ENCODE measurements around the gene ARF4. TPM values are rescaled to one million over a fixed set of nuclear protein-coding genes. Genes with fewer than 3 reads are reported as not detected.

Gene ARF4
- total RNA-seq, 1 experiment from 2014 or later: 112 TPM

DNA sequence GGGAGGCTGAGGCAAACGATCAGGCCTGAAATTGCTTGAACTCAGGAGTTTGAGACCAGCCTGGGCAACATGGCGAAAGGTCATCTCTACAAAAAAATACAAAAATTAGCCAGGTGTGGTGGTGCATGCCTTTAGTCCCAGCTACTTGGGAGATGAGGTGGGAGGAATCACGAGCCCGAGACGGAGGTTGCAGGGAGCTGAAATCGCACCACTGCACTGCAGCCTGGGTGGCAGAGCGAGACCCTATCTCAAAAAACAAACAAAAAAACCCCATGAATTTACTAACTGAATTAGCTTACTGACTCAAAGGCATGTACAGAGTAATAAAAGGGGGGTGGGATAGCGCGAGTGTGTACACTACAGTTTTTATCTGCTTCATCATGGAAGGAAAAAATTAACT is 19.3 kb downstream of the ARF4 start (continued):
- TF ChIP-seq POLR2AphosphoS5 (IDR thresholded peaks at IDR 0.05; ENCODE audit: low read depth, low read length) (no peak), ELF1 (IDR thresholded peaks at IDR 0.05; ENCODE audit: borderline replicate concordance, low read depth) (no peak), EZH2phosphoT487 (IDR thresholded peaks at IDR 0.05; ENCODE audit: borderline replicate concordance) (no peak), POLR2A (IDR thresholded peaks at IDR 0.05; ENCODE audit: borderline replicate concordance, extremely low read depth, insufficient read depth, insufficient read length) (no peak), EGR1 (IDR thresholded peaks at IDR 0.05; ENCODE audit: low read depth) (no peak), ZNF274 (IDR thresholded peaks at IDR 0.05; ENCODE audit: low read depth, low read length) (no peak), SRF (IDR thresholded peaks at IDR 0.05; ENCODE audit: low read depth) (no peak), SP1 (IDR thresholded peaks at IDR 0.05; ENCODE audit: low read depth) (no peak), ZFX (IDR thresholded peaks at IDR 0.05) (no peak)
- TF ChIP-seq, protein P1, sequence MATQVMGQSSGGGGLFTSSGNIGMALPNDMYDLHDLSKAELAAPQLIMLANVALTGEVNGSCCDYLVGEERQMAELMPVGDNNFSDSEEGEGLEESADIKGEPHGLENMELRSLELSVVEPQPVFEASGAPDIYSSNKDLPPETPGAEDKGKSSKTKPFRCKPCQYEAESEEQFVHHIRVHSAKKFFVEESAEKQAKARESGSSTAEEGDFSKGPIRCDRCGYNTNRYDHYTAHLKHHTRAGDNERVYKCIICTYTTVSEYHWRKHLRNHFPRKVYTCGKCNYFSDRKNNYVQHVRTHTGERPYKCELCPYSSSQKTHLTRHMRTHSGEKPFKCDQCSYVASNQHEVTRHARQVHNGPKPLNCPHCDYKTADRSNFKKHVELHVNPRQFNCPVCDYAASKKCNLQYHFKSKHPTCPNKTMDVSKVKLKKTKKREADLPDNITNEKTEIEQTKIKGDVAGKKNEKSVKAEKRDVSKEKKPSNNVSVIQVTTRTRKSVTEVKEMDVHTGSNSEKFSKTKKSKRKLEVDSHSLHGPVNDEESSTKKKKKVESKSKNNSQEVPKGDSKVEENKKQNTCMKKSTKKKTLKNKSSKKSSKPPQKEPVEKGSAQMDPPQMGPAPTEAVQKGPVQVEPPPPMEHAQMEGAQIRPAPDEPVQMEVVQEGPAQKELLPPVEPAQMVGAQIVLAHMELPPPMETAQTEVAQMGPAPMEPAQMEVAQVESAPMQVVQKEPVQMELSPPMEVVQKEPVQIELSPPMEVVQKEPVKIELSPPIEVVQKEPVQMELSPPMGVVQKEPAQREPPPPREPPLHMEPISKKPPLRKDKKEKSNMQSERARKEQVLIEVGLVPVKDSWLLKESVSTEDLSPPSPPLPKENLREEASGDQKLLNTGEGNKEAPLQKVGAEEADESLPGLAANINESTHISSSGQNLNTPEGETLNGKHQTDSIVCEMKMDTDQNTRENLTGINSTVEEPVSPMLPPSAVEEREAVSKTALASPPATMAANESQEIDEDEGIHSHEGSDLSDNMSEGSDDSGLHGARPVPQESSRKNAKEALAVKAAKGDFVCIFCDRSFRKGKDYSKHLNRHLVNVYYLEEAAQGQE (IDR thresholded peaks at IDR 0.05; ENCODE audit: low read depth): no peak

DNA sequence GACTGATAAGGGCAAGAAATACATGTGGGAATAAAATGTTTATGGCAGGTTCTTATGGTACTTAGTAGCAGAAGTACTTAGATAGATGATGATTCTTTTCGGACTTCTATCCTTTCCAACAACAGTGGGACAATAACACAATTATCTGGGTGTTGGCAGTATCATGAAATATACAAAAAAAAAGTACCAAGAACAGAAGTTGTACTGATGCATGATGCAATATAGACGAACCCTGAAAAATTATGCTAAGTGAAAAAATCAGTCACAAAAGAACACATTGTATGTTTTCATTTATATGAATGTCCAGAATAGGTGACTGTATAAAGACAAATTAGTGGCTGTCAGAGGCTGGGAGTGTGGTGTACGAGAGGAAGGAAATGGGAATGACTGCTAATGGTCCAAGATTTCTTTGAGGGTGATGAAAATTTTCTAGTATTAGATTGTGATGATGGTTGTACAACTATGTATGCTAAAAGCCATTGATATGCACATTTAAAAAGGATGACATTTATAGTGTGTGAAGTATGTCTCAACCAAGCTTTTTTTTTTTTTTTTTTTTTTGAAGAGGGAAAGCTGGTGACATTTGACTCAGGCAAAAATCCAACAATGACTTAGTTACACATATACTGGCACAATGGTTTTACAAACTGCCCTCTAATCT is 21.0 kb downstream of the ARF4 start:
- peaks cover 26 to 32% of the 10 kb centered on the region in 2 experiments for H3K36me3 ChIP-seq (ENCODE audit: control insufficient read depth in 1 of 2, insufficient read depth in 2 of 2, low read length in 2 of 2)
- CTCF ChIA-PET: no interaction called here

More for the DNA sequence above, 21.0 kb downstream of the ARF4 start:
- Histone ChIP-seq H3K27ac (ENCODE audit: low read depth, low read length) (no peak overlapping the region), H3K27me3 (ENCODE audit: insufficient read depth, low read length) (no peaks in the 10 kb centered on the region), H2AFZ (ENCODE audit: low read depth, low read length, poor library complexity, severe bottlenecking) (no peak overlapping the region), H3K79me2 (ENCODE audit: insufficient read depth, low read length) (peaks cover 95% of the 10 kb centered on the region), H3K9me3 (ENCODE audit: control insufficient read depth in 1 of 2, insufficient read depth in 1 of 2, low read depth in 1 of 2, low read length in 2 of 2) (no peaks in the 10 kb centered on the region), H3K4me3 (replicated peaks in 1 of 2; ENCODE audit: low read depth in 1 of 2, low read length in 2 of 2) (no peak overlapping the region), H3K9ac (ENCODE audit: low read length) (no peak overlapping the region), H3K4me1 (ENCODE audit: control insufficient read depth in 1 of 2, insufficient read depth in 2 of 2, low read length in 2 of 2) (no peaks in the 10 kb centered on the region), H4K20me1 (ENCODE audit: insufficient read depth) (no peaks in the 10 kb centered on the region), H3K4me2 (ENCODE audit: low read length) (no peak overlapping the region), H3K9me2 (ENCODE audit: insufficient read depth) (no peaks in the 10 kb centered on the region)
- POLR2A ChIA-PET: no interaction called here
- RAD21 ChIA-PET (ENCODE audit: low non-redundant PET in 1 of 2, low total read pairs in 2 of 2, uncharacterized antibody in 2 of 2, unreplicated experiment in 2 of 2): interaction anchor here in 1 of 2 experiments (0.6 kb wide), 1 partner anchor 111 kb away, joined by 3 read pairs; no protein-coding TSS in a partner anchor
- no peak for TF ChIP-seq EZH2 (IDR thresholded peaks at IDR 0.05)
- no peak for TF ChIP-seq POLR2A (IDR thresholded peaks at IDR 0.05; ENCODE audit: borderline replicate concordance, extremely low read depth, insufficient read depth, insufficient read length)
- TF ChIP-seq POLR2AphosphoS5 (IDR thresholded peaks at IDR 0.05; ENCODE audit: low read depth, low read length): no peak
- TF ChIP-seq CEBPB (IDR thresholded peaks at IDR 0.05; ENCODE audit: low read depth): no peak
- no peak for TF ChIP-seq EGR1 (IDR thresholded peaks at IDR 0.05; ENCODE audit: low read depth)
- TF ChIP-seq, protein P2, sequence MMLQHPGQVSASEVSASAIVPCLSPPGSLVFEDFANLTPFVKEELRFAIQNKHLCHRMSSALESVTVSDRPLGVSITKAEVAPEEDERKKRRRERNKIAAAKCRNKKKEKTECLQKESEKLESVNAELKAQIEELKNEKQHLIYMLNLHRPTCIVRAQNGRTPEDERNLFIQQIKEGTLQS (IDR thresholded peaks at IDR 0.05): no peak
- TF ChIP-seq ELF1 (IDR thresholded peaks at IDR 0.05; ENCODE audit: borderline replicate concordance, low read depth): no peak
- TF ChIP-seq SP1 (IDR thresholded peaks at IDR 0.05; ENCODE audit: low read depth): no peak
- no peak for TF ChIP-seq SIN3A (IDR thresholded peaks at IDR 0.05; ENCODE audit: low read depth)
- TF ChIP-seq FOSL1 (IDR thresholded peaks at IDR 0.05; ENCODE audit: low read depth): no peak
- no peak for TF ChIP-seq CBX3 (IDR thresholded peaks at IDR 0.05; ENCODE audit: low read depth)
- TF ChIP-seq, protein P3, sequence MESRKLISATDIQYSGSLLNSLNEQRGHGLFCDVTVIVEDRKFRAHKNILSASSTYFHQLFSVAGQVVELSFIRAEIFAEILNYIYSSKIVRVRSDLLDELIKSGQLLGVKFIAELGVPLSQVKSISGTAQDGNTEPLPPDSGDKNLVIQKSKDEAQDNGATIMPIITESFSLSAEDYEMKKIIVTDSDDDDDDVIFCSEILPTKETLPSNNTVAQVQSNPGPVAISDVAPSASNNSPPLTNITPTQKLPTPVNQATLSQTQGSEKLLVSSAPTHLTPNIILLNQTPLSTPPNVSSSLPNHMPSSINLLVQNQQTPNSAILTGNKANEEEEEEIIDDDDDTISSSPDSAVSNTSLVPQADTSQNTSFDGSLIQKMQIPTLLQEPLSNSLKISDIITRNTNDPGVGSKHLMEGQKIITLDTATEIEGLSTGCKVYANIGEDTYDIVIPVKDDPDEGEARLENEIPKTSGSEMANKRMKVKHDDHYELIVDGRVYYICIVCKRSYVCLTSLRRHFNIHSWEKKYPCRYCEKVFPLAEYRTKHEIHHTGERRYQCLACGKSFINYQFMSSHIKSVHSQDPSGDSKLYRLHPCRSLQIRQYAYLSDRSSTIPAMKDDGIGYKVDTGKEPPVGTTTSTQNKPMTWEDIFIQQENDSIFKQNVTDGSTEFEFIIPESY (IDR thresholded peaks at IDR 0.05; ENCODE audit: extremely low read depth, insufficient replicate concordance, low read length): no peak
- no peak for TF ChIP-seq ZFX (IDR thresholded peaks at IDR 0.05)
- TF ChIP-seq ZNF274 (IDR thresholded peaks at IDR 0.05; ENCODE audit: low read depth, low read length): no peak
- no peak for TF ChIP-seq EZH2phosphoT487 (IDR thresholded peaks at IDR 0.05; ENCODE audit: borderline replicate concordance)
- no peak for TF ChIP-seq SRF (IDR thresholded peaks at IDR 0.05; ENCODE audit: low read depth)
- no peak for TF ChIP-seq TCF7L2 (IDR thresholded peaks at IDR 0.05; ENCODE audit: borderline replicate concordance, extremely low read depth, insufficient read depth, insufficient read length)
- DNase-seq (ENCODE audit: low read depth, low spot score): no peak
- intact Hi-C loops (cut with micrococcal nuclease): no loop called here
- BruUV-seq (replicated peaks): no TSS peak
- no peak for ATAC-seq
